Pulmonary artery endothelial cell (primary cell): Measurements from ENCODE around the gene USP8. TPM values are rescaled to one million over a fixed set of nuclear protein-coding genes. Genes with fewer than 3 reads are reported as not detected.
A peak's percentile ranks its signal among the peaks of the same experiment; 100 is the strongest.
"Not testable (repeated sequence)": the region's sequence is repeated elsewhere in the genome, so short reads cannot be mapped to it uniquely, and the experiment has no call there.

Experiments
- DNase-seq: peaks from one replicate; pipeline ENCODE4 v3.0.0-alpha.2; 2011; ENCODE audit warnings: low read depth, low spot score
- total RNA-seq: library from RNA; depleted of rRNA; stranded (reverse); fragments of >200 nt; gene quantifications from 2 replicates; pipeline ENCODE4 v1.2.3, GENCODE V29; 2014

USP8 gene
- 43.2 and 48.8 TPM in 2 replicates for total RNA-seq

GRCh38 chr15:50424066-50424890 lies at the start of gene USP8:
Gene USP8 (plus strand): TSS chr15:50424405. CDS start chr15:50439074, 14,669 bp downstream.
- DNase-seq = peak; percentile 81

DNA sequence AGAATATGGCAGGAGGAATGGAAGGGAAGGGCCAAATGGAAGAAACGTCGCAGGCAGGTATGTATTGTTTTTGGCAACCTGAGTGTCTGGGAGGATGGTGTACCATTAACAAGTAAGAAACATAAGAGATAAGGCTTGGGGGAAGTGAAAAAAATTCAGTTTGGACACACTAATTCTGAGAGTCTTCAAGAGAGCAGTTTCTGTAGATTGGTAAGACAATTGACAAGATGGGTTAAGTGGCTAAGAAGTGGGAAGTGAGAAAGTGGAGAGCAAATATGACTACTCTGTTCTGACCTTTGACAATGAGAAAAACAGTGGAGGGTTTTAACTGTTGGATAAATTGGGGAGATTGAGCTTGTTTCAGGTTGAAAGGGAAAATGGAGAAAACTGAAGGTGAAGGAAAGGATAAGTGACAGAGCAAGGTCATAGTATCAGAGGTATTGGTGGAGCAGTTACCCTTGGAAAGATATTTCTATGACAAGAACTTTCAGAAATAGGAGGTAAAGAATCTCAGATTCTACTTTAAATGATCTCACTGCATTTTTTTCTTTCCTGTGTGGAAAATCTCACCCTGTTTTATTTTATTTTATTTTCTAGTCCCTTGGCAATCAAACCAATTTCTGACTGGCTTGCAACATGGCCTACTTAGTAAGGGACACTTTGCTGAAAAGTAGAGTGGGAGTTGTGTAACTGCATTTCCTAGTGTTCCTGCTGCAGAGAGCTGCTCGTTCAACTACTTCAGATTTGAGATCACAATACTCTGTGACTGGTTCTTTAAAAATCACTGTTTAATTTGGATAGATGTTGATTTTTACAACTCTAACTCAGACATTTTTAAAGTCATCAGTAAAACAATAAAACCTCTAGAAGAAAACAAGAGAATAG lies 46.1 kb upstream of the USP8 start:
- no peak for DNase-seq

- no peak for DNase-seq
Observed at GRCh38 chr15:50378776-50379175, 45.4 kb upstream of the USP8 start.

GRCh38 chr15:50379413-50379812 lies 44.8 kb upstream of the USP8 start:
- DNase-seq = not testable (repeated sequence)

DNA sequence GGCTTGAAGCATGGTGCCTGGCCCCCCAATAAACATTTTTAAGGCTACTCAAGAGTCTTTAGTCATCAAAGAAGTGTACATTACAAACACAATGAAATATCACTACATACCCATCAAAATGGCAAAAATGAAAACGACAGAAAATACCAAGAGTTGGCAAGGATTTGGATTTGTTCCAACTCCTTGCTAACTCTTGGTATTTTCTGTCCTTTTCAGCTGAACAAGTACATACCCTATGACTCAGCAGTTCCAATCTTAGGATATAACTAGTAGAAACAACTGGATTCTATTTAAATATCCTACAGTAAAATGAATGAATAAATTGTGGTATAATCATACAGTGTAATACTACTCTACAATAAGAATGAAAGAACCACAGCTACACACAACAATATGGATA lies 44.1 kb upstream of the USP8 start:
- DNase-seq = no peak

GRCh38 chr15:50381438-50381837 lies 42.8 kb upstream of the USP8 start:
- DNase-seq = no peak

GRCh38 chr15:50382408-50382807 lies 41.8 kb upstream of the USP8 start:
- not testable (repeated sequence) for DNase-seq

- DNase-seq = no peak
Observed at GRCh38 chr15:50390554-50391264, 33.5 kb upstream of the USP8 start.

DNA sequence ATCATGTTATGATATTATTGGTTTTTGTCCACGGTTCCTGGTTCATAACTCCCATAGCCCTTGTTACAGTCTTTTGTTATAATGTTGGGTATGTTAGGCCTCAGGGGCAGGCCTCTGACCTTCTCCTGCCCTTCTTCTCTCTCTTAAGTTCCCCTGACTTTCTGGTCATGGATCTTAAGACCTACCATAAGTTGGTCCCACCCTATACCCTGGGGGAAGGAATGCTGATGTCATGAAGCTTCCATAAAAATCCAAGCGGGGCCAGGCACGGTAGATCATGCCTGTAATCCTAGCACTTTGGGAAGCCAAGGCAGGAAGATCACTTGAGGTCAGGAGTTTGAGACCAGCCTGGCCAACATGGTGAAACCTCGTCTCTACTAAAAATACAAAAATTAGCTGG lies 32.6 kb upstream of the USP8 start:
- not testable (repeated sequence) for DNase-seq

DNA sequence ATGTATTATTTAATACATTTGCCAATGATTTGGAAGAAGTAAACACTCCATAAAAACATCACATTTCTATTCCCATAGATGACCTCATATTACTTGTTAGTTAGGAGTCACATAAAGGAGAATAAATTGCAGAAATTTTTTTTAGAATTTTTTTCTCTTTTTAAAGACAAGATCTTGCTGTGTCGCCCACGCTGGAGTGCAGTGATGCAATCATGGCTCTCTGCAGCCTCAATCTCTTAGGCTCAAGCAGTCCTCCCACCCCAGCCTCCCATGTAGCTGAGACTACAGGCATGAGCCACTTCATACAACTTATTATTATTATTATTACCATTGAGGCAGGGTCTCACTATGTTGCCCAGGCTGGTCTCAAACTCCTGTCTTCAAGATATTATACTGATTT lies 12.3 kb upstream of the USP8 start:
- no peak for DNase-seq

- no peak for DNase-seq
Observed at GRCh38 chr15:50414624-50415023, 9.6 kb upstream of the USP8 start.

DNA sequence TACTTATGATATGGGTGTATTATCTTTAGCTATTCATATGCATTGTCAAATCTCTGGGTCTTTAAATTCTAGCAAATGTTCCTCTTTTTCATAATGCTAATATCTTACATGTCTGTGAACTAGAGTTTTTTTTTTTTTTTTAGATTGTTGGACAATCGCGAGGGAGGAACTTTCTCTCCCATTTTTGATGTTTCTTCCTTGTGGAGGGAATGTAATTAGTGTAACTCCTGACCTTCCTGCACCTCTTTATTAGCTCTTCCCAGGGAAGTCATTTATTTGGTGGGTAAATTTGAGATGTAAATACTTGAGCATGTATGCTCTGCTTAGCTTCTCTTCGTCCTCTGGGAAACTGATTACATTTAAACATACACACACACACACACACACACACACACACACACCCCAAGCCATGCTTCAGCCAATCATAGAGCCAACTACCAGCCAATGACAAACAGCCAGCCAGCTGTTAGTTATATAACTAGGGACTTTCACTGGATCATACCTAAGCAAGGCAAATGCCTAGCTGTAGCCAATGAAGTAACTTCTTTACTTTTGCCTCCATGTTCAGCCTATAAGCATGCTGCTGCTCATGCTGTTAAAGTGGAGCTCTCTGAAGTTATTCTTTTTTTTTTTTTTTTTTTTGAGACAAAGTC lies 8.3 kb upstream of the USP8 start:
- DNase-seq = no peak

GRCh38 chr15:50416890-50417289 lies 7.3 kb upstream of the USP8 start:
- DNase-seq = no peak

- DNase-seq = no peak
Observed at GRCh38 chr15:50418041-50418583, 6.1 kb upstream of the USP8 start.

GRCh38 chr15:50425219-50425618 lies 1.0 kb downstream of the USP8 start:
- DNase-seq = no peak

- not testable (repeated sequence) for DNase-seq
Observed at GRCh38 chr15:50425678-50426246, 1.6 kb downstream of the USP8 start.

GRCh38 chr15:50426428-50426827 lies 2.2 kb downstream of the USP8 start:
- DNase-seq = no peak

GRCh38 chr15:50431204-50431603 lies 7.0 kb downstream of the USP8 start:
- DNase-seq = no peak

- DNase-seq = no peak
Observed at GRCh38 chr15:50432230-50432629, 8.0 kb downstream of the USP8 start.

- no peak for DNase-seq
Observed at GRCh38 chr15:50435772-50436171, 11.6 kb downstream of the USP8 start.

DNA sequence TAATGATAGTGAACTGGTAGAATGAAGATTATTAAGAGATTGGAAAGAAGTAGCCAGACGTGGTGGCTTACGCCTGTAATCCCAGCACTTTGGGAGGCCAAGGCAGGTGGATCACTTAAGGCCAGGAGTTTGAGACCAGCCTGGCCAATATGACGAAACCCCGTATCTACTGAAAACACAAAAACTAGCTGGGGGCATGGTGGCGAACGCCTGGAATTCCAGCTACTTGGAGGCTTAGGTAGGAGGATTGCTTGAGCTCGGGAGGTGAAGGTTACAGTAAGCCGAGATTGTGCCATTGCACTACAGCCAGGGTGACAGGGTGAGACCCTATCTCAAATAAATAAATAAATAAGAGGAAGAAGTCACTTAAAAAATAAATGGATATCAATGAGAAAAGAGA lies 14.0 kb downstream of the USP8 start:
- DNase-seq = no peak
